HG03175 (cell line): ENCODE measurements around the gene NPM1.
A peak's percentile ranks its signal among the peaks of the same experiment; 100 is the strongest.
"Not testable (repeated sequence)": the region's sequence is repeated elsewhere in the genome, so short reads cannot be mapped to it uniquely, and the experiment has no call there.

Experiments used
- ATAC-seq: cut with Tn5 transposase; IDR thresholded peaks from one replicate; pipeline ENCODE4 v1.9.1; 2021; ENCODE audit warnings: mild to moderate bottlenecking, moderate library complexity; ENCODE audit not compliant: unreplicated experiment

The NPM1 gene

DNA sequence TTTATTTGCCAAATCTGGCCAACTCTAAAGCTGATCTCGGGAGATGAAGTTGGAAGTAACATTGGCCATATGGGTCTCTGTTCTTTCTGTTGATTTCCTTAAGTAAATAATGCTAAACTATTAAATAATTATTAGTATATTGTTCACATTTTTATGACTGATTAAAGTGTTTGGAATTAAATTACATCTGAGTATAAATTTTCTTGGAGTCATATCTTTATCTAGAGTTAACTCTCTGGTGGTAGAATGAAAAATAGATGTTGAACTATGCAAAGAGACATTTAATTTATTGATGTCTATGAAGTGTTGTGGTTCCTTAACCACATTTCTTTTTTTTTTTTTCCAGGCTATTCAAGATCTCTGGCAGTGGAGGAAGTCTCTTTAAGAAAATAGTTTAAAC lies 22.5 kb downstream of the NPM1 start:
- ATAC-seq: no peak

DNA sequence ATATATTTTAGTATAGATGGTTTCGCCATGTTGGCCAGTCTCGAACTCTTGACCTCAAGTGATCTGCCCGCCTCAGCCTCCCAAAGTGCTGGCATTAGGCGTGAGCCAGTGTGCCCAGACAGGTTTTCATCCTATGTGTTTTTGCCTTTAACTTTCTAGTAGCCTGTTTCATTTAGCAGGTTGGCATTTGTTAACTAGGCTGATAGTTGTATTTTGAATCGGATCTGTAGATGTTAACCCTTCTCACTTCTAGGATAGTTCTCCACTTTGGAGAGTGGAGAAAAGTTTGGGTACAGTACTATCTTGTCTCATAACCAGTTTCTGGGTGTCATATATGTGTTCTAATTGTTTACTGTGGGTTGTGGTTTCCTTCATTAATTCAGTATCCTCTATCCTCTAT lies 24.5 kb downstream of the NPM1 start:
- ATAC-seq: no peak

DNA sequence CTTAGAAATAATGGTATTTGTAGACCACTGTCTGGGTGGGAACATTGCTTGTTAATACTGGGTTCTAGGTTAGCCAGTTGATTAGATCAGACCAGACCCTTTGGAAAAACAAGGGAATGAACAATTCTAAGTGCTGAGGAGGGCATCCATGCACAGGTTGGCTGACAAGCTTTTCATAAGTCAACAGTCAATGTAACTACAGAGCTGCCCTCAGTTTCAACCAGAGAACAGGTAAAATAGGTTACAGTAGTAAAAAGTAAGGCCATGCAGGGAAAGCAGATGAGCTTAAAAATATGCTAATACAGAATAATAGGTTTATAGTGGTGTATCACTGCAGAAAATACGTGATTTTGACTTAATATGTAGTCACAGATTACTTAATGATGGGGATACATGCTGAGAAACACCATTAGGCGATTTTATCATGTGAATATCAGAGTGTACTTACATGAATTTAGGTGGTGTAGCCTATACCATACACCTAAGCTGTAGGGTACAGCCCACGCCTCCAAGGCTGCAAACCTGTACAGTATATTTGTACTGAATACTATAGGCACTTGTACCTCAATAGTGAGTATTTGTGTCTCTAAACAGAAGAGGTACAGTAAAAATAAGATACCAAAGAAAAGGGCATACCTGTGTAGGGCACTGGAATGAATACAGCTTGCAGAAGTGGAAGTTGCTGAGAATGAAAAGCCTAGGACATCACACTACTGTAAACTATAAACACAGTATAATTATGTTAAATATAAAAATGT lies 25.7 kb downstream of the NPM1 start:
- no peak for ATAC-seq

DNA sequence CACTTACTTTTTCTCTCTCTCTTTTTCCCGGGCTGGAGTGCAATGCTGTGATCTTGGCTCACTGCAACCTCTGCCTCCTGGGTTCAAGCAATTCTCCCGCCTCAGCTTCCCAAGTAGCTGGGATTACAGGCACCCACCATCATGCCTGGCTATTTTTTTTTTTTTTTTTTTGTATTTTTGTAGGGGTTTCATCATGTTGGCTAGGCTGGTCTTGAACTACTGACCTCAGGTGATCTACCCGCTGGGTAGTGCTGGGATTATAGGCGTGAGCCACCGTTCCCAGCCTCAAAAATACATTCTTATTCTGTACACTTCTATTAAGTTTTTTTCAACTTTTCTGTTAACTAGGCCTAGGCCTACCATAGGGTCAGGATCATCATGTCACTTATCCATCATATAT lies 26.3 kb downstream of the NPM1 start:
- ATAC-seq: not testable (repeated sequence)

DNA sequence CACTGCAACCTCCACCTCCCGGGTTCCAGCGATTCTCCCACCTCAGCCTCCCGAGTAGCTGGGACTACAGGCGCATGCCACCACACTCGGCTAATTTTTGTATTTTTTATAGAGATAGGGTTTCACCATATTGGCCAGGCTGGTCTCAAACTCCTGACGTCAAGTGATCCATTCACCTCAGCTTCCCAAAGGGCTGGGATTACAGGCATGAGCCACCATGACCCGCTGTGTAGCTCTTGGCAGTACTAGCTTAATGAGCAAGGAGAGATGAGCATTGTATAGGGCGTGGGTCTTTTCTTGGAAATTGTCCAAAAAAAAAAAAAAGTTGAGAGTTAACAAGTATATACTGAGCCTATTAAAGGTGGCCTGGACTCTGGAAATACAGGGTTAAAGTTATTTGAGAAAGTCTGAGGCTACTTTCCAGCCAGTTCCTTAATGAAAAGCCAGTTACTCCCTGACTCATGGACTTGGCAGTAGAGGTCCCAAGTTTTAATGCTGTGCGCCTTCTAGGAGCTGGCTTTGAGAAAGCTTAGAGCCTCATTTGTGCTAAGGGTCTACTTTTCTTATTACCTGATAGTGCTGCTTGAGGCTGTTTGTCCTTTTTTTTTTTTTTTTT lies 27.6 kb downstream of the NPM1 start:
- ATAC-seq: no peak

DNA sequence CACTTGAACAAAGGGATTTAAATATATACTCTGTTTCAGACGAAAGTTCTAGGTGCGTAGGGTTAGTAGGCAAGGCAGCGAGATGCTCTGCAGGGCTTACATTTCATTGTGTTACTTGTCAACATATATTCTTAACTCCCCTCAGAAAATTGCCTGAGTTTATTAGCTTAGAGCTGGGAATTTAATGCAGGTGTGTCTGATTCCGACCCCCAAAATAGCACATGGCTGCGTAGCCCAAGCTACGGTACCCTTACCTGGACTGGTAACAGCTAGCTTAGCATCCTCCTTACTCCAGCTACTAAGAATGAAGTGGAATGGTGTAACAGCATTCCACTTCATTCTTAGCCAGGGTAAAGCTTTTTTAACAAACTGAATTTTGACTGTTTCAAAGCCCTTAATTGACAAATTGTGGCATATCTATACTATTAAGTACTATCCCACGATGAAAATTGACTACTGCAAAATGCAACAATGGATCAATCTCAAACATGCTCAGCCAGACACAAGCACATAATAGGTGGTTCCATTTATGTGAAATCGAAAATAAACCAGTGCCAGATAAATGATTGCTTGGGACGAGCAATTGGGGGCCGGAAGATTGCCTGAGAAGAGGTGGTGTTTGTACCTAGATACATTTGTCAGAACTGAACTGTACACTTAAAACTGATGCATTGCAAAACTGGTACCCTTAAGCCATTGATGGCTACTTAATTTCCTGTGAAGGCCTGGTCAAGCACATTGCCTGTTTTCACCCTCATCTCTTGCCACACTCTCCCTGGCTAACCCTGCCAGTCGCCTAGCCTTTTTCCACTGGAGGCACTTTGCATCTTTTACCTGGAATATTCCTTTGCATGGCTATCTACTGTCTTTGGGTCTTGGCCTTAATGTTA lies 28.8 kb downstream of the NPM1 start:
- no peak for ATAC-seq

DNA sequence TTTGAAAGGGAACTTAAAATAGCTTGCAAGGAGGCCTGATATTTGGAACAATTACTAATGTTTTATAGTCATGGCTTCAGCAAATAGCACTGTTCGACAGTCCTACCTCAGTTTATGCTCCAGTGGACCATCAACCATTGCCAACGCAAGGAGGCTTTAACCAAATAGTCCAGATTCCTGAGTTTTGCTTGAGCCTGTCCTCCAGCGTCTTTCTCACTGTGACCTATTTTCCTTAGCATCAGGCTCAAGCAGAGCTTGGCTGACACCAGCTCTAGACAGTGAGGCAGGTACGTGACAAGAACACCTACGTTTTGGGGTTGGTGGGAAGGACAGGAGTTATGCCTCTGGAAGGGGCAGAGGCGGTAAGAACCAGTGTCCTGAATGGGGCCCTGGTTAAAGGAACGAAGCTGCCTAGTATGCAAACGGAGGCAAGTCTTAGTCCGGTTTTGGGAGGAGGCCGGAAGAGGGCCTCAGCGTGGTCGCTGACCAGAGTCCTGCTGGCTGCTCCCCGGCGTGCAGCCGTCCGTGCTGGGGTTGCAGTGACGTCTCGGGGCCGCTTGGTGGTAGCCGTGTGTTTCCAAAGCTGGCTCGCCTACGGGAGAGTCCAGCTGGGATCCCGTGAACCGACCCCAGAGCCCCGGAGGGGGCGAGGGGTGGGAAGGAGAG lies 30.8 kb downstream of the NPM1 start:
- peak; percentile 76 for ATAC-seq

DNA sequence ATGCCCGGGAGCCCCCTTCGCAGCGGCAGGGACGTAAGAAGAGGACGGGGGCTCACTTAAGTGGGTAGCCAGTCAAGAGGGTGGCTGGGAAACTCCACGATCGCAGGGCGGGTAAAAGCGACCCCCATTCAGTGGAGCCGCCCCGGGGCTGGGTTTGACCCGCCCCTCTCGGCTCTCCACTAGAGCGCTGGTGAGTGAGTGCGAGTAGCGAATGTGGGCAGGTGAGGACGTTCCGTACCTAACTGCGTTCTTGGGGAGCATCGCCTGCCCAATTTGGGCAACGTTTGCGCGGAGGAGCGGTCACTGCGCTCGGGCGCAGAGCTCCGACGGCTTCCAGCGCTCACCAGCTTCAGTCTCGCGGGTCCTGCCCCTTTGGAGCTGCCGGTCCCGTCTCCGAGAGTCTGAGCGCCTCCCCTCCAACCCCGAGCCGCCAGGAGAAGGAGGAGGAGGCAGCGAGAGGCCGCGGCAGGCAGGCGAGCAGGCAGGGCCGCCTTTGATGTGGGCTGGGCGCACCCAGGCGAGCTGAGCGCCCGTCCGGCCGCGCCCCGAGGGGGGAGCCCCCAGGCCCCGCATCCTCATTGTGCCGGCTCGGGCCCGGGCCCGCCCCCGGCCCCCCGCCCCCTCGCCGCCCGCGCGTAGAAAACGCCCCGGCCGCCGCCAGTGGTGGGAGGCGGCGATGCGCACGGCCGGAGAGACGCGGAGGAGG lies 31.5 kb downstream of the NPM1 start, which contains the start of gene FGF18:
Gene FGF18, plus strand, starts transcription at position 666 of the 706 bp plus-strand sequence. CDS start 553 bp downstream, outside the sequence.
- peak; percentile 39 for ATAC-seq

DNA sequence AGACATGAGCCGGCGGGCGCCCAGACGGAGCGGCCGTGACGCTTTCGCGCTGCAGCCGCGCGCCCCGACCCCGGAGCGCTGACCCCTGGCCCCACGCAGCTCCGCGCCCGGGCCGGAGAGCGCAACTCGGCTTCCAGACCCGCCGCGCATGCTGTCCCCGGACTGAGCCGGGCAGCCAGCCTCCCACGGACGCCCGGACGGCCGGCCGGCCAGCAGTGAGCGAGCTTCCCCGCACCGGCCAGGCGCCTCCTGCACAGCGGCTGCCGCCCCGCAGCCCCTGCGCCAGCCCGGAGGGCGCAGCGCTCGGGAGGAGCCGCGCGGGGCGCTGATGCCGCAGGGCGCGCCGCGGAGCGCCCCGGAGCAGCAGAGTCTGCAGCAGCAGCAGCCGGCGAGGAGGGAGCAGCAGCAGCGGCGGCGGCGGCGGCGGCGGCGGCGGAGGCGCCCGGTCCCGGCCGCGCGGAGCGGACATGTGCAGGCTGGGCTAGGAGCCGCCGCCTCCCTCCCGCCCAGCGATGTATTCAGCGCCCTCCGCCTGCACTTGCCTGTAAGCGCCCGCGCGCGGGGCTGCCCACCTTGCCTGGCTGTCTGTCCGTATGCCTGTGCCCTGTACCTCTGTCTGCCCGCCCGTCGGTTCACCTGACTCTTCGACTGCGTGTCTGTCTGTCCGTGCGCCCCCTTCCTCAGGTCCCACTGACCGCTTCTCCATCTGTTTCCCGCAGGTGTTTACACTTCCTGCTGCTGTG lies 32.2 kb downstream of the NPM1 start:
- ATAC-seq: peak; percentile 31

DNA sequence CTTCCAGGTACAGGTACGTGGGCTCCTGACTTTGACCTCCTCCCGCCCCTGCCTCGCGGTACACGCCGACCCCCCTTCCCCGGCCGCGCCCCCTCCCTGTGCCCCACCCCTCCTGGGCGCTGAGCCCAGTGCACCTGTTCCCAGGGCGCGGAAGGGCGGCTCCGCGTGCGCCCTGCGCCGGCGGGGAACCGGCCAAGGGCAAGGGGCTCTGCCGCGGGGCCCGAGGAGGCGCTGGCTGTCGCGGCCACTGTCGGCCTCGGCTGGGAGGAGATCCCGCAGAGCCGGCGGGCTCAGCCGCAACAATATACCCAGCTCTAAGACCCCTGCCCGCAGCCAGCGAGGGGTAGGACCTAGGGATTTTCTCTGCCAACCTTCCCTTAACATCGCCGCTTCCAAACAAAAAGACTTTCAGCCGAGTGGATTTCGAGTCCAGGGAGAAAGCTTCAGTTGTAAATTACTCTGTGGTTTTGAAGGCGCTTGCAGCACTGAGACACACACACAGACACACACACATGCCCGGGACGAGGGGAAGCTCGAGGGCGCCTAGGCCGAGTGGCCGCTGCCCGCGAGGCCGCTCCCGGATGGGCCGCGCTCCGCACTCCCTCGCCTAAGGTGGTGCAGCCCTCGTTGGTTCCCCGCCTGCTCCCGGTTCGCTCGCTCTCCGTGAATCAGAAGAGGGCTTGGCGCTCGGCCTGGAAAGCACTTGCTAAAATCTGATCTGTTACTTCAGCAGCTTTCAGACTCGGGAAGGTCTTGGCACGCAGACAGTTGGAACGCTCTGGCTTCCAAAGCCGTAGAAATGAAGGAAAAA lies 33.0 kb downstream of the NPM1 start:
- ATAC-seq: no peak

DNA sequence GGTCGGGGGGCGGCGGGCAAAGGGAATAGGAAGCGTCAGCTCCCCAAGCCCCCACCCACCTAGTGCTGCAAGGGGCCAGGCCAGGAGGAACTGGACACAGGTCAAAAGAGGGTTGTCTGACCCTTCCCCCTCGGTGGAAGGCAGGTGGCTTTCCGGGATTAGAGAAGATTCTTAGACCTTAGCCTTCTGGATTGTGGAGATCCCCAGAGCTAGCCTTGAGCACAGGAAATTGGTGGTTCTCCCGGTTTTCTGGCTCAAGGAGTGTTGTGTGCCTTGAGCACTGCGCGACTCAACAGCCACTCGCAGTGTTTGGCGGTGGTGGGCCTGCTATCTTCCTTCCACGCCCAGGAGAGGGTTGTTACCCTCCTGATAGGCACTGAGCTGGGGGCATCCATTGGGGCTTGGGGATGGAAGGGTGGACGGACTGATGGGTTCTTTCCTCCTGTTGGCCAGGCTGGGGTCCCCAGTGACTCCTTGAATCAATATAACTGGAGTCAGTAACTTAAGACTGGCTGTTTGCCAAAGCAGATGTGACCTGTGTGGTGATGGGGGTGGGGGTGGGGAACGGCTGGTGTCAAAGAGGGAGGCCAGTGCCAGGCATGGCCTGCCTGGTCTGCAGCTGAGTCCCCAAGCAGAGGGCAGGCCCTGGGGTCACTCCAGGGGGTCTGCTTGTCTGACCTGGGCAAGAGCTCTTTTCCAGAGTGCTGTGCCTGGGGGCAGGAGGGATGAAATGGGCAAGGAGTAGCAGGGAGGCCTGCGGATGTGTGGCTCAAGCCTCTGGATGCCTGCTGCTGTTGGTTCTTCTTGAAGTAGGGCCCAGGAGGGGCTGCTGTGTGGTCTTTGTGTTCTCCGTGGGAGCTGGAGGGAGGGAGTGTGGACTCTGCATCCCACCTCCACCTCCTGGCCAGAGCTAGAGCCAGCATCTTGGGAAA lies 33.9 kb downstream of the NPM1 start:
- ATAC-seq: no peak

DNA sequence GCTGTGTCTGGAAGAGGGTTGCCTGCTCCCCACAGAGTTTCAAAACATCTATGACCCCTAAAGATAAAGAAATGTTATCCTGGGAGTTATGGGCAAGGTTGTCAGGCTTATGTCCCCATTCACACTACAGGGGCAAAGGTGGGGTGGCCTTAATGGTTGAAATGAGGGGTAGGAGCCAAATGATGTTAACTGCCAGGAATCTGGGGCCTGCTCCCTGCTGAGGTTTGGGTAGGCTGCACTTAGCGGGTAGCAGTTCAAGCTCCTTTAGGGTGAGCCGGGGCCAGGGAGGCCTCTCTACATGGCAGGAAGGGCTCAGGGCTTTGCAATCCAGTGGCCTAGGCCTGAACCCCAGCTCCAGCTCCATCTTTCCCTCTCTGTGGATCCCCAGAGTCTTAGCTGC lies 34.8 kb downstream of the NPM1 start:
- no peak for ATAC-seq

DNA sequence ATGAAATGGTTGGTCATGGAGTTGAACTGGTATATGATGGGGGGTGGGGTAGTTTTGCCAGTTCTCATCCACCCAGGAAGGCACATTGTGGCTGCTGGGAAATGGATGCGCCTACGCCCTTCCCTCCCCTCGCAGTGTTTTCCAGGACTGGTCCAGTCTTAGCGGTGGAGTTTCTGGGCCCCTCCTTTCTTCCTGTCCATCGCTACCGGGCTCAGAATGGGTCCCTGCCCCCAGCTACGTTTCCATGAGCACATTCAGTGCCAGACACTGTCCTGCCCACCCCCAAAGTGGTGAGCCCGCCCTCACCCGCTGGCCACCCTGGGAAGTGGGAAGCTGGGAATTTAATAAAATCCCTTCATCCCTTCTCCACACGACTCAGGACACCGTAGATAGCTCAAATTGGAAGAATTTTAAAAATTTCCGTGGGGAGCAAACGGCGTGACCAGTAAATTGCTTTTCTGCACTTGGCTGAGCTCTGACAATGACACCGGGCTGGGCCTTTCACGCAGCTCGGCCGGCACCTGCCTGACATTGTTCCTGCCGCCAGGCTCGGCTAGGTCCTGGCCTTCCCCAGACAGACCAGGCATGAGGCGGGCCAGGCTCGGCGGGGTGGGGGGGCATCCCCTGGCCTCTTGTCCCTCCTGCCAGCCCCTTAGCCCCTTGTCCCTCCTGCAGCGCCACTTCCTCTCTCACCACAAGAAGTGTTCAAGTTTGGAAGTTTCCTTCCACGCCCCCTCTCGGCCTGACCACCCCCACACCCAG lies 35.4 kb downstream of the NPM1 start:
- ATAC-seq: no peak

DNA sequence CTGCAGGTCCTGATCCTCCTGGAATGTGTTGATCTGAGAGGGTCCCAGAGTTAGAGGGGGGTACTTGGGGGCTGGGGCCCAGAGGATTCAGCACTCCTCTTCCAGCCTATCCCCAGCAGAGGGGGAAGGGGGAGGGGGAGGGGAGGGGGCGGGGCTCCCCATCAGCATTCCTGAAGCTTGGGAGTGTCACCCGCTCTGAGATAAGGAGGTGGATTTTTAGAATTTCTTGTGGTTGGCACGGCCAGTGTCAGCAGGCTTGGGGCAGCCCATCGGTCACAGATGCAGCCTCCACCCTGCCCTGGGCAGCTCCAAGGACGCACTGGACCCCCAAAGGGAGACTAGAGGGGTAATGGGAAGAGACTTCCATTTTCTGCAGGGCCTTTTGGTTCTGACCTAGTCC lies 37.1 kb downstream of the NPM1 start:
- no peak for ATAC-seq

DNA sequence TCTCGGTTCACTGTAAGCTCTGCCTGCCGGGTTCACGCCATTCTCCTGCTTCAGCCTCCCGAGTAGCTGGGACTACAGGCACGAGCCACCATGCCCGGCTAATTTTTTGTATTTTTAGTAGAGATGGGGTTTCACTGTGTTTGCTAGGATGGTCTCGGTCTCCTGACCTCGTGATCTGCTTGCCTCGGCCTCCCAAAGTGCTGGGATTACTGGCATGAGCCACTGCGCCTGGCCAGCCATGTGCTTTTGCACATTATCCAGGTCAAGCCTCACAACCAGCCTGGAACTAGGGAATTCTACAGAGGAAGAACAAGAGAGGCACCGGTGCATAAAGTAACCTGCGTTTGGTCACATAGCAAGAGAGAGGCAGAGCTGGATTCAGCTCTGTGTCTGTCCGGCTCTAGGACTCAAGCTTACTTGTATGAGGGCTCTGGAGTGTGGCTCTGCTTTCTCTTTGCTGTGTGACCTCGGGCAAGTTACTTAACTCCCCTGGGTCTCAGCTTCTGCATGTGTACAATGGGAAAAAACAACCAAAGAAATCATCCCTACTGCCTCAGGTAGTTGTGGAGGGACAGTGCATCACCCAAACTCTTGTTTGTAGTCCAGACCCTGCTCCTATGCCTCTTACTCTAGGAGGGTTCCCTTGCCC lies 38.1 kb downstream of the NPM1 start:
- no peak for ATAC-seq

DNA sequence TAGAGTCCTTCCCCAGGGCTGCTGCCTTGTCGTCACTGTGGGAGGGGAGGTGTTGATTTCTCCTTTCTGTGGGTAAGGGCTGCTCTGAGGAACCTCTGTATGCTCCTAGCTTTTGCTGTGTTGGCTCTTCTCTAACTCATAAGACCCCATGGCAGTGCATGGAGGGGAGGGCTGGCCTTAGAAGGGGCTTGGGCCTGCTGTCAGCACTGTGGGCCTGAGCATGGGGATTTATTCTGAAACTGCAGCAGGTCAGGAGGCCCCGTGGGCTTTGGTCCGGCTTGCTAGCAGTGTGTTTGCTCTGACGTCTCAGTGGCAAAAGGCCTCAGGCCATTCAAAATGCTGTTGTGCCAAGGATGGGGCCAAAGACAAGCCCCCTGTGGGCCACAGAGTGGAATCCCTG lies 38.6 kb downstream of the NPM1 start:
- no peak for ATAC-seq

DNA sequence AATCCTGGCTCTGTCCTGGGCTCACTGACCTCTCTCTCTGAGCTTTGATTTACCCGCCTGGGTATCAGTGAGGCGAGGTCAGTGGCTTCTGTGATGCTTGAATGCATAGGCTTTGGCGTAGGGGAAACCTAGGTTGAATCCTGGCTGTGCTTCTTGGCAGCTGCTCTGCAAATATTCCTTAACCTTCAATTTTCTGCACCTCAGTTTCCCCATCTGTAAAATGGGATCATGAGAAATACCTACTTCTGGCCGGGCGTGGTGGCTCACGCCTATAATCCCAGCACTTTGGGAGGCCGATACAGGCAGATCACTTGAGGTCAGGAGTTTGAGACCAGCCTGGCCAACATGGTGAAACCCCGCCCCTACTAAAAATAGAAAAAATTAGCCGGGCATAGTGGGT lies 39.0 kb downstream of the NPM1 start:
- ATAC-seq: no peak
